Gastrocnemius medialis (tissue), 4 donors: Measurements from ENCODE around the gene COPS3. TPM values are rescaled to one million over a fixed set of nuclear protein-coding genes. Genes with fewer than 3 reads are reported as not detected.
A peak's percentile ranks its signal among the peaks of the same experiment; 100 is the strongest.

Source experiments
- ATAC-seq, 2 donors: fragments of 150-250 bp; one replicate each; pipeline ENCODE4 v1.9.1; 2016
- DNase-seq, 2 donors: peaks; one replicate each; pipeline ENCODE4 v3.0.0-alpha.2; 2019
- H3K27ac ChIP-seq, 4 donors: fragments of 200-600 bp; sonication (generic); 1 replicate in 1 of 4; 2 replicates in 3 of 4; pipeline ENCODE4 v1.5.1; 2016 to 2018; ENCODE audit warnings: mild to moderate bottlenecking in 2 of 4, moderate library complexity in 1 of 4
- H3K27me3 ChIP-seq, 3 donors: fragments of 200-600 bp; sonication (generic) in 2 of 3; 1 replicate in 1 of 3; 2 replicates in 2 of 3; pipeline versions ENCODE4 v1.5.1 to v1.6.0; 2016 to 2019; ENCODE audit warnings: mild to moderate bottlenecking in 1 of 3, moderate library complexity in 1 of 3
- H3K36me3 ChIP-seq, 2 donors: fragments of 200-600 bp; sonication (generic) in 1 of 2; one replicate each; pipeline ENCODE4 v1.5.1; 2017 to 2018
- H3K4me1 ChIP-seq, 2 donors: fragments of 200-600 bp; sonication (generic) in 1 of 2; one replicate each; pipeline ENCODE4 v1.5.1; 2016 to 2017; ENCODE audit warnings: mild to moderate bottlenecking in 2 of 2
- H3K4me3 ChIP-seq, 4 donors: fragments of 200-600 bp; sonication (generic) in 3 of 4; 1 replicate in 1 of 4; 2 replicates in 3 of 4; pipeline ENCODE4 v1.5.1; 2016 to 2019; ENCODE audit warnings: mild to moderate bottlenecking in 2 of 4
- H3K9me3 ChIP-seq, 3 donors: fragments of 200-600 bp; sonication (generic) in 2 of 3; 1 replicate in 1 of 3; 2 replicates in 2 of 3; pipeline ENCODE4 v1.5.1; 2016 to 2019
- POLR2A ChIP-seq, 2 donors: fragments of 450-650 bp; IDR thresholded peaks; one replicate each; pipeline ENCODE4 v1.6.1; 2017; ENCODE audit warnings: antibody characterized with exemption in 2 of 2, mild to moderate bottlenecking in 2 of 2, moderate library complexity in 2 of 2
- in situ Hi-C, 4 donors: fragments of 200-750 bp; cut with MboI; loops; one replicate each; pipeline versions ENCODE4 v1.15.0 to v1.8.0; 2017; ENCODE audit warnings: low sequenced_read_pairs in 4 of 4
- intact Hi-C: fragments of 100-400 bp; cut with DNase I; formaldehyde crosslinking; loops from one replicate; pipeline ENCODE4 v1.15.1; 2023; ENCODE audit warnings: low total_unique reads
- total RNA-seq, 4 donors: library from RNA; depleted of rRNA; stranded (reverse); fragments of >200 nt; gene quantifications; one replicate each; pipeline versions ENCODE4 v1.1.0 to v1.2.3, GENCODE V29; 2016
- TF ChIP-seq, protein P1 (sequence below), 5 experiments: fragments of 450-650 bp in 3 of 5; fragments of 200-600 bp in 2 of 5; sonication (generic) in 2 of 5; IDR thresholded peaks in 4 of 5; conservative IDR thresholded peaks in 1 of 5; 1 replicate in 4 of 5; 2 replicates in 1 of 5; pipeline ENCODE4 v1.5.1; 2016 to 2019; ENCODE audit warnings: antibody characterized with exemption in 5 of 5, mild to moderate bottlenecking in 3 of 5, moderate library complexity in 3 of 5

Gene COPS3
- 100 to 1,000 TPM; 145 to 249 (median 175) TPM for total RNA-seq

DNA sequence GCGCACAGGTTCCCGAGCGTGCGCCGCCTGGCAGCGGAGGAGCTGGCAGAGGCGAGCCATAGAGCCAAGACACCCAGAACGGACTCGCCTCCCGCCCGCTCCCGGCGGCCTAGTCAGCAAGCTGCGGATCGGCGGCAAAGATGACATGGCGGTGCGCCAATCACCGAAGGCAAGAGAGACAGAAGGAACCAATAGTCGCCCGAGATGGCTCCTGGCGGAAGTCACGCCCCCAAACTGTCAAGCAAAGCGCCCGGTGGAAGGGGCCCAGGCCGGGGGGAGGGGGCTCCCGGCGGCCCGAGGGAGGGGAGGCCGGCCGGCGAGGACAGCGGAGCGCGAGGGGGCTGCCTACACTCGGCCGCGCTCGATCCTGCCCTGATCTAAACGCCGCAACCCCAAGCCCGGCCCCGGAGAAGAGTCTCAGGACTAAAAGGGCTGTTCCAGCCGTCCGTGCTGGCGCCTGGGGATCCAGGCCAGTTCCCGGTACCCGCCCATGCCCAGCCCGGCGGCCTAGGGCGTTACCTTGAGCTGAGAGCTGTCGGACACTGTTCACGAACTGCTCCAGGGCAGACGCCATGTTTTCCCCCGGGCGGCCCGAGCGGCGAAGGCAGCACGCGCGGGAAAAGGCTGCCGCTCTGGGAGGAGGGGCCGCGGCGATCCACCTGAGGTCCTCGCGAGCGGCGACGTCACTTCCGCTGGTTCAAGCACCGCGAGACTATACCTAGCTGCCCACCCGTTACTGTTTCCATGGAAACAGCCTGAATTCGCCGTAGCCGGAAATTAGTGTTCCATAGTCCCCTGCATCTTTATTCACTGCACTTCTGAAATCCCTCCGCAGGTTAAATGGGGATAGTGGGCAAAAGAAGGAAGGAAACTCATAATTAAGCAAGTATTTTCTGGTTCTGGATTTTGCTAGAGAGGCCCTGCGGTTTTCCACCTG lies at the start of gene COPS3:
Gene COPS3 (minus strand): TSS at position 634 of the 937 bp plus-strand sequence. CDS start 60 bp downstream, at position 574.
- DNase-seq, result peak; percentile 98 to 99
- Histone ChIP-seq H3K36me3 (no peaks in the 10 kb centered on the region), H3K4me1 (peaks cover 39 to 41% of the 10 kb centered on the region in 2 donors), H3K4me3 (peak within 1 kb of the TSS; percentile 88 to 99 (median 92)), H3K27me3 (no peaks in the 10 kb centered on the region), H3K9me3 (no peaks in the 10 kb centered on the region), H3K27ac (peak within 1 kb of the TSS; percentile 97 to 100 (median 100))
- intact Hi-C loops (loop anchor here (1.0 to 5.0 kb wide), 5 partner anchors 44 to 902 kb away; partner anchors contain the start of genes ALKBH5, FLCN, MED9 and PEMT), in situ Hi-C loops (loop anchor here in 1 of 4 donors (25.0 kb wide), 1 partner anchor 269 kb away; no protein-coding TSS in a partner anchor)
- TF ChIP-seq, protein P1, sequence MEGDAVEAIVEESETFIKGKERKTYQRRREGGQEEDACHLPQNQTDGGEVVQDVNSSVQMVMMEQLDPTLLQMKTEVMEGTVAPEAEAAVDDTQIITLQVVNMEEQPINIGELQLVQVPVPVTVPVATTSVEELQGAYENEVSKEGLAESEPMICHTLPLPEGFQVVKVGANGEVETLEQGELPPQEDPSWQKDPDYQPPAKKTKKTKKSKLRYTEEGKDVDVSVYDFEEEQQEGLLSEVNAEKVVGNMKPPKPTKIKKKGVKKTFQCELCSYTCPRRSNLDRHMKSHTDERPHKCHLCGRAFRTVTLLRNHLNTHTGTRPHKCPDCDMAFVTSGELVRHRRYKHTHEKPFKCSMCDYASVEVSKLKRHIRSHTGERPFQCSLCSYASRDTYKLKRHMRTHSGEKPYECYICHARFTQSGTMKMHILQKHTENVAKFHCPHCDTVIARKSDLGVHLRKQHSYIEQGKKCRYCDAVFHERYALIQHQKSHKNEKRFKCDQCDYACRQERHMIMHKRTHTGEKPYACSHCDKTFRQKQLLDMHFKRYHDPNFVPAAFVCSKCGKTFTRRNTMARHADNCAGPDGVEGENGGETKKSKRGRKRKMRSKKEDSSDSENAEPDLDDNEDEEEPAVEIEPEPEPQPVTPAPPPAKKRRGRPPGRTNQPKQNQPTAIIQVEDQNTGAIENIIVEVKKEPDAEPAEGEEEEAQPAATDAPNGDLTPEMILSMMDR (IDR thresholded peaks at IDR 0.05 in 4 of 5, conservative IDR thresholded peaks at IDR 0.05 in 1 of 5), result no peak
- TF ChIP-seq POLR2A (IDR thresholded peaks at IDR 0.05), result peak; percentile 90 to 91
- peak; percentile 95 for ATAC-seq

DNA sequence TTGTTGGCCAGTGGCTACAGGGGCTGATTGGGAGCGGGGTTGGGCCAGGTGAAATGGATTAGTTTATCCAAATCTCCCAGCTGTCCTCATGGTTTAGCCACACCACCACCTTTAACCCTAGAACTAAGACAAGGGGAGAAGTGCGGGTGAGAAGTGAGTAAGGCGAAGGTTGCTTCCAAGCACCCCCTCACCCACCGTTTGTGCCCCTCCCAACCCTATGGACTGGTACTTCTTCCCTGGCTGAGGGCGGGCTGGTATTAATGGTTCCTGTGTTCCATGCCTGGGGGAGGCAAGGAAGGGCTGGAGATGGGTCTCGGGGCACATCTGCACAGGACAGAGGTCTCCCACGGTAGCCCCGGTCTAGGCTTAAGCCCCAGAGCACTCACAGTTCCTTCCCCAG lies 47.2 kb upstream of the COPS3 start:
- no peak overlapping the region for H3K27ac ChIP-seq
- no peaks in the 10 kb centered on the region for H3K36me3 ChIP-seq
- TF ChIP-seq, protein P1 (IDR thresholded peaks at IDR 0.05 in 4 of 5, conservative IDR thresholded peaks at IDR 0.05 in 1 of 5), result no peak
- TF ChIP-seq POLR2A (IDR thresholded peaks at IDR 0.05), result no peak
- ATAC-seq (no peak), DNase-seq (no peak)
- in situ Hi-C loops, result no loop called here
- no peaks in the 10 kb centered on the region for H3K4me1 ChIP-seq
- no peak overlapping the region for H3K4me3 ChIP-seq
- intact Hi-C loops, result no loop called here
- no peaks in the 10 kb centered on the region for H3K9me3 ChIP-seq
- no peaks in the 10 kb centered on the region for H3K27me3 ChIP-seq

DNA sequence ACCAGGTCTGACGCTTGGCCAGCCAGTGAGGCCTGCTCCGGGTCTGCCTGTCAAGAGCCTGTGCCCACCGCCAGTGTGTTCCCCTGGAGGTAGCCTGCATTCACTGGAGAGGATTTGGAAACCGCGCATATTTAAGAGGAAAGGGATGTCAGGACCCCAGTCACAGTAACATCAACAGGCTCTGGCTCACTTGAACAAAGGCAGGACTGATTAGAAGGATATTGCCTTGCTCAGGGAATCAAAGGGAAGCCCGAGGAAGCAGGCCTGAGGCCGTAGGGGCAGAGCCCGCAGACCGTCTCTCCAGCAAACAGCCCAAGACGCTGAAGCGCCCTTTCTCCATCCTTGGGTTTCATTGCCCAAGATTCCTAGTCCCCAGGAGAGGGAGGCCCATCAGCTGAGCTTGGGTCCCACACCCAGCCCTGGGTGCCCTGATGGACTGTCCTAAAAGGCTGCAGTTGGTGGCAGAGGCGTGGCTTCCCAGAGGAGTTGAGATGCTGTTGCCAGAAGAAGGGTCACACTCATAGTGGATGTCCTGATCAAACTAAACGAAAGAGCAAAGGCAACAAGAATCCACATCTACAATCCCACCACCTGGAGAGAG lies 45.3 kb upstream of the COPS3 start:
- H3K27ac ChIP-seq, result no peak overlapping the region
- in situ Hi-C loops, result no loop called here
- DNase-seq (no peak), ATAC-seq (no peak)
- TF ChIP-seq, protein P1 (IDR thresholded peaks at IDR 0.05 in 4 of 5, conservative IDR thresholded peaks at IDR 0.05 in 1 of 5), result no peak
- no peak for TF ChIP-seq POLR2A (IDR thresholded peaks at IDR 0.05)
- H3K4me1 ChIP-seq, result no peaks in the 10 kb centered on the region
- intact Hi-C loops, result no loop called here
- H3K27me3 ChIP-seq, result no peaks in the 10 kb centered on the region
- H3K9me3 ChIP-seq, result no peaks in the 10 kb centered on the region
- no peak overlapping the region for H3K4me3 ChIP-seq
- no peaks in the 10 kb centered on the region for H3K36me3 ChIP-seq

DNA sequence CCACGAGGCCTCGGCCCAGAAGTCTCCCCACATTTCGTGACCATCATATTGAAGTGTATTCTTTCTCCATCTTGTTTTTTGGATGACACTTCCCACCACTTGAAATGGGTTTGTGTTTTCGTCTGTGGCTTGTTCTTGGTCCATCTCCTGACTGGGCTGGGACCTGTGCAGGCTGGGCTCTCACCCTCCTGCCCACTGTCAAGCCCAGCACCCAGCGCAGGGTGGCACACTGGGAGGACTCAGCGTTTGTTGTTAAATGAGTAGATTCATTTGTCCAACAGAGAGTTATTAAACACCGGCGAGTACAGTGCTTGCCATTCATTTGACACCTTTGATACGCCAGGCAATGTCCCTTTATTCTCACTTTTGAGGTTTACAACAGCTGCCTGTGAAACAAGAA lies 44.8 kb upstream of the COPS3 start:
- TF ChIP-seq, protein P1 (IDR thresholded peaks at IDR 0.05 in 4 of 5, conservative IDR thresholded peaks at IDR 0.05 in 1 of 5), result no peak
- TF ChIP-seq POLR2A (IDR thresholded peaks at IDR 0.05), result no peak
- no peak for DNase-seq
- Histone ChIP-seq H3K27me3 (no peaks in the 10 kb centered on the region), H3K9me3 (no peaks in the 10 kb centered on the region), H3K4me1 (no peaks in the 10 kb centered on the region), H3K27ac (peak overlapping the region in 1 of 4 donors; percentile 54), H3K4me3 (no peak overlapping the region), H3K36me3 (no peaks in the 10 kb centered on the region)
- in situ Hi-C loops, result no loop called here
- no peak for ATAC-seq
- intact Hi-C loops, result no loop called here
